H1 (cell line): ENCODE measurements around the gene THEMIS. TPM values are rescaled to one million over a fixed set of nuclear protein-coding genes. Genes with fewer than 3 reads are reported as not detected.

ENCODE experiments used
- EGR1 ChIP-seq: IDR thresholded peaks from 2 replicates; pipeline ENCODE4 v1.6.1; 2011; ENCODE audit warnings: low read depth, low read length, borderline replicate concordance
- KDM1A ChIP-seq: fragments of 200-600, 300-600 bp; sonication (generic); IDR thresholded peaks from 2 replicates; pipeline ENCODE4 v1.7.1; 2016; ENCODE audit warnings: mild to moderate bottlenecking, low read length, borderline replicate concordance
- SP1 ChIP-seq: IDR thresholded peaks from 2 replicates; pipeline ENCODE4 v1.6.1; 2011; ENCODE audit warnings: low read depth, low read length
- ZNF274 ChIP-seq: IDR thresholded peaks from 2 replicates; pipeline ENCODE4 v1.7.0; 2012; ENCODE audit warnings: low read length, borderline replicate concordance; ENCODE audit errors: extremely low read depth
- polyA plus RNA-seq, 7 experiments: library from polyadenylated mRNA; depleted of rRNA in 3 of 7; stranded (reverse) in 5 of 7; unstranded in 2 of 7; fragments of >200 nt in 5 of 7; fragments of 200-250 nt in 2 of 7; gene quantifications; 1 replicate in 5 of 7; 2 replicates in 1 of 7; 4 replicates in 1 of 7; pipeline versions ENCODE4 v1.2.1 to v1.2.3, GENCODE V29; 2011 to 2013; ENCODE audit warnings: missing spikeins in 2 of 7, mixed read lengths in 2 of 7
- total RNA-seq: library from RNA; stranded (reverse); fragmentation: NEBNext Ultra II Directional; extraction: Animal tissue kit (Norgen Biotek cat#: 25700); gene quantifications from 2 replicates; pipeline ENCODE4 v1.2.1, GENCODE V29; 2021

Gene THEMIS
- total and polyA plus RNA-seq, 2 of the 8 experiments (the other 6 are each of a cell fraction or from before 2014, with no cell fraction given), result not detected

GRCh38 chr6:127945434-127946097 lies 44.7 kb upstream of the THEMIS start (continued):
- TF ChIP-seq SP1 (no peak), ZNF274 (no peak), KDM1A (no peak), EGR1 (no peak)
